K562 (cell line): ENCODE results near the gene TTC8. TPM values are rescaled to one million over a fixed set of nuclear protein-coding genes. Genes with fewer than 3 reads are reported as not detected.

ENCODE experiments used
- ATAC-seq: fragments of 200-7000 bp; cut with Tn5 transposase; 3 replicates; pipeline ENCODE4 v1.9.1; 2020; ENCODE audit warnings: moderate library complexity
- BruUV-seq: library from RNA; stranded (reverse); fragments of 400-500 nt; replicated peaks from 2 replicates; lab custom pipeline; 2021; lab: Mats Ljungman, UMichigan
- CTCF ChIA-PET: fragments of 300-600 bp; formaldehyde crosslinking; extraction: SDS; loops from one replicate; lab custom pipeline; 2021; ENCODE audit warnings: low intra/inter-chr PET ratio; lab: Yijun Ruan, JAX
- POLR2A ChIA-PET: fragments of 300-600, 350-650 bp; sonication (Branson Sonifier 250); formaldehyde crosslinking; extraction: SDS; loops from one replicate; lab custom pipeline; 2021; ENCODE audit warnings: antibody characterized with exemption, inconsistent platforms; lab: Yijun Ruan, JAX
- DNase-seq, 4 experiments: peaks; one replicate each; pipeline versions ENCODE4 v3.0.0 to v3.0.0-alpha.2; 2011 to 2018; ENCODE audit warnings: low spot score in 3 of 4, mixed read lengths in 3 of 4; ENCODE audit errors: extremely low read depth in 1 of 4
- FAIRE-seq: peaks from 2 replicates; lab custom pipeline; 2011; peaks lifted over from hg19 to GRCh38; lab: Jason Lieb, UNC
- H2AFZ ChIP-seq: 2 replicates; pipeline ENCODE4 v1.6.0; 2011; ENCODE audit warnings: low read depth, low read length, control low read depth, inconsistent platforms
- H3K27ac ChIP-seq: fragments of 200-600 bp; 3 replicates; pipeline ENCODE4 v1.8.0; 2011; ENCODE audit warnings: low read depth, mild to moderate bottlenecking, control low read depth, inconsistent platforms, low read length, moderate library complexity, mixed read lengths; ENCODE audit errors: extremely low read depth
- H3K27me3 ChIP-seq, 2 experiments: fragments of 300-600 bp in 1 of 2; 2 replicates in 1 of 2; 3 replicates in 1 of 2; pipeline versions ENCODE4 v1.6.0 to v1.8.0; 2011; ENCODE audit warnings: inconsistent platforms in 2 of 2, low read length in 2 of 2, mild to moderate bottlenecking in 1 of 2, mixed read lengths in 1 of 2, moderate library complexity in 1 of 2; ENCODE audit not compliant: control insufficient read depth in 2 of 2, insufficient read depth in 2 of 2
- H3K36me3 ChIP-seq: fragments of 300-600 bp; 3 replicates; pipeline ENCODE4 v1.8.0; 2011; ENCODE audit warnings: mild to moderate bottlenecking, low read length, inconsistent platforms; ENCODE audit not compliant: control insufficient read depth, insufficient read depth
- H3K4me1 ChIP-seq, 2 experiments: fragments of 200-600 bp in 1 of 2; replicated peaks in 1 of 2; 2 replicates in 1 of 2; 3 replicates in 1 of 2; pipeline versions ENCODE4 v1.5.1 to v1.8.0; 2011; ENCODE audit warnings: inconsistent platforms in 2 of 2, low read length in 2 of 2, mild to moderate bottlenecking in 1 of 2, mixed read lengths in 1 of 2, moderate library complexity in 1 of 2; ENCODE audit not compliant: control insufficient read depth in 2 of 2, insufficient read depth in 2 of 2
- H3K4me2 ChIP-seq: 2 replicates; pipeline ENCODE4 v1.6.1; 2011; ENCODE audit warnings: low read length, control low read depth, inconsistent platforms, mixed read lengths; ENCODE audit not compliant: insufficient read depth
- H3K4me3 ChIP-seq: fragments of 200-600 bp; sonication (generic), shearing (Covaris generic); 2 replicates; pipeline ENCODE4 v1.5.1; 2016; ENCODE audit warnings: control low read depth, inconsistent platforms
- H3K79me2 ChIP-seq: fragments of 200-600 bp; 3 replicates; pipeline ENCODE4 v1.8.0; 2011; ENCODE audit warnings: low read length, inconsistent platforms; ENCODE audit not compliant: control insufficient read depth, insufficient read depth
- H3K9ac ChIP-seq, 2 experiments: 2 replicates each; pipeline versions ENCODE4 v1.6.0 to v1.6.1; 2011; ENCODE audit warnings: low read depth in 2 of 2, low read length in 2 of 2, control low read depth in 1 of 2, inconsistent platforms in 1 of 2, mild to moderate bottlenecking in 1 of 2, mixed read lengths in 1 of 2; ENCODE audit not compliant: insufficient read depth in 1 of 2
- H3K9me1 ChIP-seq: one replicate; pipeline ENCODE4 v1.6.0; 2011; ENCODE audit warnings: inconsistent platforms, mild to moderate bottlenecking, low read length, moderate library complexity; ENCODE audit not compliant: control insufficient read depth, insufficient read depth
- H3K9me3 ChIP-seq: replicated peaks from 2 replicates; pipeline ENCODE4 v1.5.1; 2011; ENCODE audit warnings: low read depth, low read length, inconsistent platforms; ENCODE audit not compliant: control insufficient read depth, insufficient read depth
- H4K20me1 ChIP-seq: replicated peaks from 2 replicates; pipeline ENCODE4 v1.6.1; 2011; ENCODE audit warnings: low read length, inconsistent platforms, mixed read lengths; ENCODE audit not compliant: control insufficient read depth, insufficient read depth
- ARID1B ChIP-seq: fragments of 450-650 bp; IDR thresholded peaks from 2 replicates; pipeline ENCODE4 v1.6.1; 2016; ENCODE audit warnings: antibody characterized with exemption, mild to moderate bottlenecking, inconsistent platforms
- BCL6 ChIP-seq: fragments of 250-450 bp; sonication (Bioruptor Pico); IDR thresholded peaks from 2 replicates; pipeline ENCODE4 v1.4.0; 2020
- CBFB ChIP-seq: sonication (generic); formaldehyde crosslinking; IDR thresholded peaks from 2 replicates; pipeline ENCODE4 v1.4.0; 2020; ENCODE audit warnings: mild to moderate bottlenecking, missing genetic modification reagents
- CLOCK ChIP-seq: fragments of 250-450 bp; sonication (Bioruptor Pico); IDR thresholded peaks from 2 replicates; pipeline ENCODE4 v1.4.0; 2020; ENCODE audit warnings: mild to moderate bottlenecking, moderate library complexity, borderline replicate concordance
- GATAD2A ChIP-seq: fragments of 450-650 bp; IDR thresholded peaks from 2 replicates; pipeline ENCODE4 v1.6.1; 2017
- IFI16 ChIP-seq: fragments of 250-450 bp; sonication (Bioruptor Pico); IDR thresholded peaks from 2 replicates; pipeline ENCODE4 v2.1.2; 2022; ENCODE audit warnings: mild to moderate bottlenecking, inconsistent platforms
- MCM2 ChIP-seq: fragments of 450-650 bp; IDR thresholded peaks from 2 replicates; pipeline ENCODE4 v1.6.1; 2017; ENCODE audit warnings: low read depth, mild to moderate bottlenecking
- MITF ChIP-seq: IDR thresholded peaks from 2 replicates; pipeline ENCODE4 v1.6.1; 2014; ENCODE audit warnings: antibody characterized with exemption
- NFE2 ChIP-seq: IDR thresholded peaks from 2 replicates; pipeline ENCODE4 v1.6.1; 2014; ENCODE audit warnings: antibody characterized with exemption, low read depth
- PTTG1 ChIP-seq: fragments of 450-650 bp; IDR thresholded peaks from 2 replicates; pipeline ENCODE4 v1.6.1; 2016; ENCODE audit warnings: low read depth, mild to moderate bottlenecking, missing genetic modification characterization, missing compliant biosample characterization
- SAFB2 ChIP-seq: fragments of 200-400 bp; formaldehyde crosslinking; IDR thresholded peaks from 2 replicates; pipeline ENCODE4 v1.6.1; 2018; ENCODE audit warnings: borderline replicate concordance, low read length, low read depth, moderate library complexity; ENCODE audit not compliant: severe bottlenecking
- SETDB1 ChIP-seq: IDR thresholded peaks from one replicate; pipeline ENCODE4 v1.6.1; 2012; ENCODE audit warnings: low read length, control low read depth, inconsistent platforms
- TGIF2 ChIP-seq: sonication (generic); formaldehyde crosslinking; IDR thresholded peaks from 2 replicates; pipeline ENCODE4 v1.8.1; 2022; ENCODE audit warnings: mild to moderate bottlenecking, missing genetic modification reagents, moderate library complexity
- ZBTB5 ChIP-seq: fragments of 450-650 bp; IDR thresholded peaks from 2 replicates; pipeline ENCODE4 v1.6.1; 2017; ENCODE audit warnings: antibody characterized with exemption
- WGBS: fragments of 100-300 bp; shearing (Covaris generic); methylation state at CpG from one replicate; pipeline ENCODE4 v1.1.6; 2016; ENCODE audit warnings: low coverage, mixed read lengths; ENCODE audit not compliant: insufficient coverage; ENCODE audit errors: missing lambda C conversion rate; 5-methylcytosine and 5-hydroxymethylcytosine counted together
- in situ Hi-C: fragments of 300-500 bp; cut with MboI; formaldehyde crosslinking; loops from 4 replicates; pipeline ENCODE4 v1.15.0; 2018; ENCODE audit warnings: inconsistent platforms, mixed read lengths
- intact Hi-C: fragments of 100-400 bp; cut with micrococcal nuclease; formaldehyde crosslinking; loops from 2 replicates; pipeline ENCODE4 v1.14.2; 2022
- polyA plus RNA-seq, 8 experiments: library from polyadenylated mRNA; depleted of rRNA in 4 of 8; stranded (reverse) in 5 of 8; unstranded in 3 of 8; fragments of >200 nt; fragmentation: Nextera tagmentation in 2 of 8; fragmentation: Illumina TruSeq in 1 of 8; extraction: Ambion mirVana in 2 of 8; extraction: Trizol in 1 of 8; gene quantifications; 2 replicates each; pipeline versions ENCODE4 v1.2.1 to v1.2.3, GENCODE V29; 2011 to 2014; ENCODE audit warnings: inconsistent platforms in 1 of 8, missing spikeins in 1 of 8
- total RNA-seq, 7 experiments: library from RNA; depleted of rRNA in 6 of 7; stranded (reverse); fragments of >200 nt in 6 of 7; fragmentation: Illumina TruSeq in 2 of 7; extraction: Trizol in 2 of 7; gene quantifications; 2 replicates each; pipeline versions ENCODE4 v1.2.1 to v1.2.3, GENCODE V29; 2011 to 2021; ENCODE audit warnings: low replicate concordance in 1 of 7

TTC8 gene
- total and polyA plus RNA-seq, 9 of the 15 experiments (the other 6 are each of a cell fraction or from before 2014, with no cell fraction given), result 7.3 to 22.7 (median 9.6) TPM

DNA sequence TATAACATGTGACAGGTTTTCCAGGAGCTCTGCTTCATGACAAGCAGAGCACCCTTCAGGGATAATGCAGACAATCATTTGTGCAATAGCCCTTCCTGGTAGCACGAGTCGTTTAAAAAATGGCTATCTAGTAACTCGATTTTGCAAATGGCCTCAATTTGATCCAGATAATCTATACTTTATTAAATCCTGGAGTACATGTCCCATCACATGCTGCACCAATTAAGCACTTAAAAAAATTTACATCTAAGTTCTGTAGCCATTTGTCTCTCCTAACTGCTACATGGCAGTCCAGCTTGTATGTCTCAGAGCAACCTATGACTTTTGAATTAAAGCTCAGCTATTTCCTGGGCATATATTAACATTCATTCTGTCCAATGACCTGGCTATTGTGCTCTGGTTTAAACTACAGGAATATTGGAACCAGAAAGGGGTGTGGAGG, 79.8 kb downstream of the TTC8 start (continued):
- TF ChIP-seq CLOCK (CRISPR knock-in tag) (no peak), MCM2 (no peak), IFI16 (CRISPR knock-in tag) (no peak), TGIF2 (no peak), SETDB1 (no peak), ARID1B (no peak)
- TF ChIP-seq, all 486 proteins: peak for 0

- ATAC-seq, result no peak
- Histone ChIP-seq H4K20me1 (no peaks in the 10 kb centered on the region), H3K9ac (no peak overlapping the region), H3K4me3 (no peak overlapping the region), H3K79me2 (no peaks in the 10 kb centered on the region), H3K9me3 (no peaks in the 10 kb centered on the region), H3K36me3 (no peaks in the 10 kb centered on the region), H3K27me3 (no peaks in the 10 kb centered on the region), H2AFZ (no peak overlapping the region), H3K27ac (no peak overlapping the region), H3K4me1 (no peaks in the 10 kb centered on the region), H3K9me1 (no peaks in the 10 kb centered on the region), H3K4me2 (no peak overlapping the region)
- CTCF ChIA-PET, result no interaction called here
- FAIRE-seq, result no peak
- BruUV-seq, result no TSS peak
- in situ Hi-C loops, result no loop called here
- DNase-seq, result no peak
- 0% methylated on average over 5 of the region's 5 CpGs for WGBS
- TF ChIP-seq PTTG1 (tag) (no peak), SAFB2 (no peak), MITF (no peak), GATAD2A (no peak), BCL6 (CRISPR knock-in tag) (no peak), ZBTB5 (no peak), NFE2 (no peak), CBFB (CRISPR knock-in tag) (no peak)
- POLR2A ChIA-PET, result no interaction called here
- intact Hi-C loops, result no loop called here
Observed at GRCh38 chr14:88904864-88905263, 80.4 kb downstream of the TTC8 start.
